ENCODE results near the gene ANAPC10. TPM values are rescaled to one million over a fixed set of nuclear protein-coding genes. Genes with fewer than 3 reads are reported as not detected.

The ANAPC10 gene
- total and polyA plus RNA-seq, 2 experiments from 2014 or later, result 34.4 to 59.2 TPM

- TF ChIP-seq EZH2phosphoT487 (IDR thresholded peaks at IDR 0.05; ENCODE audit: unreplicated experiment) (no peak), ZNF462 (CRISPR knock-in tag; IDR thresholded peaks at IDR 0.05) (no peak), ZNF331 (CRISPR knock-in tag; IDR thresholded peaks at IDR 0.05; ENCODE audit: low read depth) (no peak), ETS1 (IDR thresholded peaks at IDR 0.05) (no peak), POLR2AphosphoS5 (IDR thresholded peaks at IDR 0.05; ENCODE audit: low read depth) (no peak), CREB1 (CRISPR knock-in tag; IDR thresholded peaks at IDR 0.05; ENCODE audit: low read depth) (no peak), JUNB (IDR thresholded peaks at IDR 0.05; ENCODE audit: unreplicated experiment) (no peak)
These were observed 85.2 kb downstream of the ANAPC10 start (continued) for GRCh38 chr4:145012841-145013240.

DNA sequence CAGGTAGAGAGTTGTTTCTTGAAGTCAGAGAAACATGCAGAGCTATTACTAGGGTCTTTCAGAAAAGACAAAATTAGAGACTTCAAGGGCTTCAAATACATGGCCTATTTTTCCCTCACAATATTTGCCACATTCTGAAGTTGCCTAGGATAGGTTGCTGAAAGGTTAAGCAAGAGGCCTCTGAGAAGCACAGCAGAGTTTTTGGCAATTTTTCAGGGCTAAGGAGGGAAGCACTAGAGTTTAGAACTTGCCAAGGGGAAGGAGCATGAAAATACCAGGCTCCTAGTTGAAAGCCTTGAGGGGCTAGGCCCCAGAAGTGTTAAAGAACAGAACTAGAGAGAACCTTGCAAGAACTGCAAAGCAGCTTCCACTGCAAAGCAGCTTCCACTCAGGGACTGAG is 86.4 kb downstream of the ANAPC10 start:
- Mint-ChIP-seq H3K27me3 (ENCODE audit: insufficient read depth, low read depth, poor library complexity) (peaks cover 3% of the 10 kb centered on the region), H3K9me3 (peaks cover 9% of the 10 kb centered on the region; the same call in 2 of the 3 replicates), H3K27ac (no peak overlapping the region; the same call in 1 of the 2 replicates), H3K36me3 (ENCODE audit: low read depth) (peaks cover 27% of the 10 kb centered on the region), H3K4me3 (no peak overlapping the region), H3K4me1 (peaks cover 16% of the 10 kb centered on the region)
- H4K20me1 ChIP-seq (replicated peaks; ENCODE audit: insufficient read depth), result no peaks in the 10 kb centered on the region
- no peaks in the 10 kb centered on the region for H3K9me2 ChIP-seq (ENCODE audit: insufficient read depth)
- no peaks in the 10 kb centered on the region for H3F3A ChIP-seq (replicated peaks; ENCODE audit: low read depth)
- H3K27ac ChIP-seq (ENCODE audit: low read depth), result no peak overlapping the region
- no peak for DNase-seq (ENCODE audit: low spot score)
- peaks cover 46% of the 10 kb centered on the region for H3K79me2 ChIP-seq (replicated peaks; ENCODE audit: insufficient read depth)
- ATAC-seq, result no peak
- no peak overlapping the region for H3K4me3 ChIP-seq
- no peaks in the 10 kb centered on the region for H3K27me3 ChIP-seq (ENCODE audit: insufficient read depth)
- no peak overlapping the region for H2AFZ ChIP-seq
- H3K4me1 ChIP-seq (ENCODE audit: insufficient read depth), result peaks cover 5% of the 10 kb centered on the region; the same call in 1 of the 2 replicates
- H3K36me3 ChIP-seq (ENCODE audit: insufficient read depth), result no peaks in the 10 kb centered on the region
- H3K4me2 ChIP-seq, result no peak overlapping the region
- no peak for TF ChIP-seq STAT1 (IDR thresholded peaks at IDR 0.05; ENCODE audit: unreplicated experiment)
- TF ChIP-seq POLR2AphosphoS5 (IDR thresholded peaks at IDR 0.05; ENCODE audit: low read depth), result no peak
- no peak for TF ChIP-seq JUNB (IDR thresholded peaks at IDR 0.05; ENCODE audit: unreplicated experiment)
- TF ChIP-seq ETS1 (IDR thresholded peaks at IDR 0.05), result no peak
- TF ChIP-seq CREB1 (CRISPR knock-in tag; IDR thresholded peaks at IDR 0.05; ENCODE audit: low read depth), result no peak
- no peak for TF ChIP-seq EZH2 (IDR thresholded peaks at IDR 0.05; ENCODE audit: low read depth, unreplicated experiment)
- TF ChIP-seq EZH2phosphoT487 (IDR thresholded peaks at IDR 0.05; ENCODE audit: unreplicated experiment), result no peak
- no peak for TF ChIP-seq ZNF331 (CRISPR knock-in tag; IDR thresholded peaks at IDR 0.05; ENCODE audit: low read depth)

Data from GM23338 (cell line).